ENCODE data around the gene LAMB4. TPM values are rescaled to one million over a fixed set of nuclear protein-coding genes. Genes with fewer than 3 reads are reported as not detected.
A peak's percentile ranks its signal among the peaks of the same experiment; 100 is the strongest.

The LAMB4 gene
- polyA plus RNA-seq, 1 of the 3 experiments (the other 2 are of a cell fraction) = 0.36 TPM

DNA sequence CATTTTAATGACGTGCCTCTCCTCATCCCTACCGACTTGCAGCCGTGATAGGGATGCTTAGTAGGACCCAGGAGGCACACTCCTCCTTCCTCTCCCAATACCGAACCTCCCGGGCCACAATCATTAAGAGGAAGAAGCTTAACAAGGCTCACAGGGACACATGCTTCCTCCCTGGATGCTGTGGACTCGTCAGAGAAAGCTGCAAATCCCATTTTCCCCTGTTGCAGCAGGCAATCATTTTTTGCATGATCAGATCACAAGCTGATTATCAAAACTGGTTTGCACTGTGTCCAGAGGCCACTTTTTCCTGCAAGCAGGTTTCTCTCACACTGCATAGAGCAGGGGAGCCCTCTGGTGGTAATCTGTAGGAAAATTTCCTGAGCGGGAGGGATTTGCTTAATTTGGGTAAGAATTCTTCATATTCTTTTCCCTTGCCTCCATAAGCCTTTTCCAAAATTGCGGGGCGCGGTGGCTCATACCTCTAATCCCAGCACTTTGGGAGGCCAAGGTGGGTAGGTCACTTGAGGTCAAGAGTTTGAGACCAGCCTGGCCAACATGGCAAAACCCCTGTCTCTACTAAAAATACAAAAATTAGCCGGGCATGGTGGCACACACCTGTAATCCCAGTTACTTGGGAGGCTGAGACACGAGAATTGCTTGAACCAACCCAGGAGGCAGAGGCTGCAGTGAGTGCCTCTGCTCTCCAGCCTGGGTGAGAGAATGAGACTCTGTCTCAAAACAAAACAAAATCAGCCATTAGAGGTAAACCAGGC is 16.1 kb upstream of the LAMB4 start:
- ChIA-PET CTCF (interaction anchor here (0.5 to 3.4 kb wide), 108 partner anchors 11 to 682 kb away, joined by 3 to 90 read pairs (median 4); partner anchors contain the start of genes CBLL1 and LAMB4), POLR2A (interaction anchor here (2.0 kb wide), 1 partner anchor 144 kb away, joined by 9 read pairs; the partner anchor contains the start of gene LAMB1)
- Histone ChIP-seq H3K36me3 (replicated peaks in 1 of 2; ENCODE audit: control insufficient read depth in 1 of 2, insufficient read depth in 2 of 2, low read length in 1 of 2) (peaks cover 0 to 18% of the 10 kb centered on the region in 2 experiments), H3F3A (replicated peaks; ENCODE audit: insufficient read depth) (no peaks in the 10 kb centered on the region), H3K27me3 (ENCODE audit: insufficient read depth) (no peaks in the 10 kb centered on the region), H2AFZ (ENCODE audit: low read depth) (no peak overlapping the region), H3K9ac (no peak overlapping the region), H3K4me1 (ENCODE audit: control insufficient read depth in 1 of 2, insufficient read depth in 2 of 2, low read depth in 1 of 2, low read length in 1 of 2) (peaks cover 0 to 6% of the 10 kb centered on the region in 2 experiments; a peak in 1 of 4 replicates), H4K20me1 (ENCODE audit: insufficient read depth) (no peaks in the 10 kb centered on the region), H3K4me3 (ENCODE audit: low read depth in 2 of 2, low read length in 1 of 2) (no peak overlapping the region), H3K9me3 (no peaks in the 10 kb centered on the region), H3K27ac (ENCODE audit: low read depth in 2 of 2, low read length in 1 of 2) (peak overlapping the region in 1 of 2 experiments; percentile 40; a peak in 1 of 4 replicates), H3K4me2 (no peak overlapping the region; the same call in 1 of the 2 replicates), H3K9me2 (no peaks in the 10 kb centered on the region), H3K79me2 (ENCODE audit: insufficient read depth) (no peaks in the 10 kb centered on the region)
- peak; percentile 69 for DNase-seq
- peak; percentile 98 for TF ChIP-seq SMC3 (IDR thresholded peaks at IDR 0.05; ENCODE audit: low read depth, low read length)
- TF ChIP-seq, protein P1, sequence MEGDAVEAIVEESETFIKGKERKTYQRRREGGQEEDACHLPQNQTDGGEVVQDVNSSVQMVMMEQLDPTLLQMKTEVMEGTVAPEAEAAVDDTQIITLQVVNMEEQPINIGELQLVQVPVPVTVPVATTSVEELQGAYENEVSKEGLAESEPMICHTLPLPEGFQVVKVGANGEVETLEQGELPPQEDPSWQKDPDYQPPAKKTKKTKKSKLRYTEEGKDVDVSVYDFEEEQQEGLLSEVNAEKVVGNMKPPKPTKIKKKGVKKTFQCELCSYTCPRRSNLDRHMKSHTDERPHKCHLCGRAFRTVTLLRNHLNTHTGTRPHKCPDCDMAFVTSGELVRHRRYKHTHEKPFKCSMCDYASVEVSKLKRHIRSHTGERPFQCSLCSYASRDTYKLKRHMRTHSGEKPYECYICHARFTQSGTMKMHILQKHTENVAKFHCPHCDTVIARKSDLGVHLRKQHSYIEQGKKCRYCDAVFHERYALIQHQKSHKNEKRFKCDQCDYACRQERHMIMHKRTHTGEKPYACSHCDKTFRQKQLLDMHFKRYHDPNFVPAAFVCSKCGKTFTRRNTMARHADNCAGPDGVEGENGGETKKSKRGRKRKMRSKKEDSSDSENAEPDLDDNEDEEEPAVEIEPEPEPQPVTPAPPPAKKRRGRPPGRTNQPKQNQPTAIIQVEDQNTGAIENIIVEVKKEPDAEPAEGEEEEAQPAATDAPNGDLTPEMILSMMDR (IDR thresholded peaks at IDR 0.05) = peak; percentile 100
- TF ChIP-seq TAF1 (IDR thresholded peaks at IDR 0.05; ENCODE audit: borderline replicate concordance, low read depth, low read length) = no peak
- TF ChIP-seq, protein P2, sequence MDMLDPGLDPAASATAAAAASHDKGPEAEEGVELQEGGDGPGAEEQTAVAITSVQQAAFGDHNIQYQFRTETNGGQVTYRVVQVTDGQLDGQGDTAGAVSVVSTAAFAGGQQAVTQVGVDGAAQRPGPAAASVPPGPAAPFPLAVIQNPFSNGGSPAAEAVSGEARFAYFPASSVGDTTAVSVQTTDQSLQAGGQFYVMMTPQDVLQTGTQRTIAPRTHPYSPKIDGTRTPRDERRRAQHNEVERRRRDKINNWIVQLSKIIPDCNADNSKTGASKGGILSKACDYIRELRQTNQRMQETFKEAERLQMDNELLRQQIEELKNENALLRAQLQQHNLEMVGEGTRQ (IDR thresholded peaks at IDR 0.05; ENCODE audit: borderline replicate concordance, low read depth, low read length) = no peak
- peak; percentile 75; the same call in 1 of the 2 replicates for TF ChIP-seq MXI1 (IDR thresholded peaks at IDR 0.05; ENCODE audit: low read depth, low read length)
- no peak for TF ChIP-seq FOSL2 (IDR thresholded peaks at IDR 0.05; ENCODE audit: borderline replicate concordance, low read depth)
- peak; percentile 89 for TF ChIP-seq GATA2 (CRISPR knock-in tag; IDR thresholded peaks at IDR 0.05)
- TF ChIP-seq RAD21 (IDR thresholded peaks at IDR 0.05; ENCODE audit: low read length) = peak; percentile 100
- TF ChIP-seq CHD2 (IDR thresholded peaks at IDR 0.05; ENCODE audit: low read length, partially characterized antibody) = peak; percentile 72
- no peak for TF ChIP-seq EZH2phosphoT487 (IDR thresholded peaks at IDR 0.05; ENCODE audit: borderline replicate concordance, low read depth)
- TF ChIP-seq RCOR1 (IDR thresholded peaks at IDR 0.05; ENCODE audit: low read length) = peak; percentile 71
- TF ChIP-seq NFIC (IDR thresholded peaks at IDR 0.05; ENCODE audit: borderline replicate concordance) = no peak
- TF ChIP-seq EP300 (IDR thresholded peaks at IDR 0.05; ENCODE audit: borderline replicate concordance in 1 of 2, low read depth in 1 of 2, low read length in 1 of 2) = peak in 1 of 2 experiments; percentile 50; a peak in 1 of 4 replicates
- no peak for TF ChIP-seq JUND (IDR thresholded peaks at IDR 0.05)
- WGBS (ENCODE audit: low lambda C conversion rate) = 35% methylated on average over 12 of the region's 12 CpGs
